Loucy (cell line): ENCODE results near the gene SSPN.

Experiments used
- CTCF ChIP-seq: fragments of 200-600 bp; sonication (generic); conservative IDR thresholded peaks from 2 replicates; pipeline ENCODE4 v1.5.1; 2014; ENCODE audit warnings: mild to moderate bottlenecking, antibody characterized with exemption, low read length
- EZH2phosphoT487 ChIP-seq: fragments of 200-600 bp; IDR thresholded peaks from 2 replicates; pipeline ENCODE4 v1.6.1; 2018; ENCODE audit warnings: antibody characterized with exemption, mild to moderate bottlenecking, moderate library complexity, borderline replicate concordance

- no peak for TF ChIP-seq CTCF
- TF ChIP-seq EZH2phosphoT487: no peak
These were observed 51.3 kb downstream of the SSPN start for GRCh38 chr12:26246483-26247164.
